ENCODE data around the gene MAP3K20.

DNA sequence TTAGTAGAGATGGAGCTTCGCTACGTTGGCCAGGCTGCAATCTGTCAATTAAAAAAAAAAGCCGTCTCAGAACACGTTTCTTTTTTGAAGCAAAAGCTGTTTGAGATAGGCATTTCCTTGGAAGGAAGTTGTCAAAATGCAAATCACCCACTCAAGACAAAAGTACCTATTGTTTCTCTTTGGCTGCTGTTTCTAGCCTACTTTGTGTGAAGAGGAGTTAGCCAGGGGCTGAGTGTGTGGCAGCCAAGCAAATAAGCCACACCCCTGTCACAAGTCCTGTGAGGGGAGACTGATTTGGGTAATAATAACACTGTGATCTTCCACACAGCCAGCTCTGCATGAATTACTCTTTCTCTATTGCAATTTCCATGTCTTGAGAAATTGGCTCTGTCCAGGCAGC, 231.6 kb downstream of the MAP3K20 start:
- TF ChIP-seq EZH2 (IDR thresholded peaks at IDR 0.05; ENCODE audit: borderline replicate concordance, low read depth, low read length, poor library complexity, severe bottlenecking) = no peak
- TF ChIP-seq, protein P1, sequence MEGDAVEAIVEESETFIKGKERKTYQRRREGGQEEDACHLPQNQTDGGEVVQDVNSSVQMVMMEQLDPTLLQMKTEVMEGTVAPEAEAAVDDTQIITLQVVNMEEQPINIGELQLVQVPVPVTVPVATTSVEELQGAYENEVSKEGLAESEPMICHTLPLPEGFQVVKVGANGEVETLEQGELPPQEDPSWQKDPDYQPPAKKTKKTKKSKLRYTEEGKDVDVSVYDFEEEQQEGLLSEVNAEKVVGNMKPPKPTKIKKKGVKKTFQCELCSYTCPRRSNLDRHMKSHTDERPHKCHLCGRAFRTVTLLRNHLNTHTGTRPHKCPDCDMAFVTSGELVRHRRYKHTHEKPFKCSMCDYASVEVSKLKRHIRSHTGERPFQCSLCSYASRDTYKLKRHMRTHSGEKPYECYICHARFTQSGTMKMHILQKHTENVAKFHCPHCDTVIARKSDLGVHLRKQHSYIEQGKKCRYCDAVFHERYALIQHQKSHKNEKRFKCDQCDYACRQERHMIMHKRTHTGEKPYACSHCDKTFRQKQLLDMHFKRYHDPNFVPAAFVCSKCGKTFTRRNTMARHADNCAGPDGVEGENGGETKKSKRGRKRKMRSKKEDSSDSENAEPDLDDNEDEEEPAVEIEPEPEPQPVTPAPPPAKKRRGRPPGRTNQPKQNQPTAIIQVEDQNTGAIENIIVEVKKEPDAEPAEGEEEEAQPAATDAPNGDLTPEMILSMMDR (conservative IDR thresholded peaks at IDR 0.05; ENCODE audit: low read depth, low read length) = no peak

Data from A673 (cell line).